Aortic smooth muscle cell (primary cell): ENCODE results near the gene VGLL2. TPM values are rescaled to one million over a fixed set of nuclear protein-coding genes. Genes with fewer than 3 reads are reported as not detected.

Experiments
- total RNA-seq: library from RNA; depleted of rRNA; stranded (reverse); fragments of >200 nt; gene quantifications from 2 replicates; pipeline ENCODE4 v1.2.3, GENCODE V29; 2014

Gene VGLL2, protein sequence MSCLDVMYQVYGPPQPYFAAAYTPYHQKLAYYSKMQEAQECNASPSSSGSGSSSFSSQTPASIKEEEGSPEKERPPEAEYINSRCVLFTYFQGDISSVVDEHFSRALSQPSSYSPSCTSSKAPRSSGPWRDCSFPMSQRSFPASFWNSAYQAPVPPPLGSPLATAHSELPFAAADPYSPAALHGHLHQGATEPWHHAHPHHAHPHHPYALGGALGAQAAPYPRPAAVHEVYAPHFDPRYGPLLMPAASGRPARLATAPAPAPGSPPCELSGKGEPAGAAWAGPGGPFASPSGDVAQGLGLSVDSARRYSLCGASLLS
- total RNA-seq: not detected in 2 replicates

DNA sequence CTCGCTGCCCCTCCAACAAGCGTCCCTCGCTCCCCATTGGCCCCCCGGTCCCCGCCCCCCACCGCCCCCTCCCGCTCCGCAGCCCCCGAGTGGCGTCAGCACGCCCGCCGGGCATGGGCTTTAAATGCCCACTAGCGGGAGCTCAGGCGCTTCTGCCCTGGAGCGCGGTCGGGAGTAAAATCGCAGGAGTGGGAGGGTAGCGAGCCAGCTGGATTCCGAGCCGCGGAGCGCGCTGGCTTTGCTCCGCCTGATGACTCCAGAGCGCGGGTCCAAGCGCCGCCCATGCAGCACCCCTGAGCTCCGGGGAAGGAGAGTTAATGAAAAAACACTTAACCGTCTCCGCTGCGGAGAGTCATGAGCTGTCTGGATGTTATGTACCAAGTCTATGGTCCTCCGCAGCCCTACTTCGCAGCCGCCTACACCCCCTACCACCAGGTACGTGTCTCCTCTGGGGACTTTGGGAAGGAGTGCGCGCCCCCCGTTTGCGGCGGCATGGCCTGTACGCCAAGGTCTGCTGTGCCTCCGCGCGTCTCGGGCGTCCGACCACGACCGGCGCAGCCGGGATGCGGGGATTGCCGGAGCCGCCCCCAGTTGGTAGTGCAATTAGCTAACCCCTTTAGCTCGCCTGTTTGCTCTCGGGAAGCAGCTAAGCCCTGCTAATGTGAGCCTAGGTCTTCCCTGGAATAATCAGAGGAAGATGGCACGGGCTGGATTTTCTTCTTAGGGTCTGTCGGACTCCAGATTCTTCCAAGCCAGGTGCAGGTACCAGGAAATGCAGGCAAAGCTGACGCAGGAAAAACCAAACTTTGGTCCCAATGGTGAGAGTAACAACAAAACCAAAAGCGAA, at the start of gene VGLL2:
Gene VGLL2 (plus strand): TSS at position 149 of the 847 bp plus-strand sequence. CDS start 206 bp downstream, at position 355.

Other genes starting within 250 kb of the VGLL2 start
- not detected in 2 replicates for gene ROS1, start 160.4 kb downstream of the VGLL2 start, total RNA-seq
- gene DCBLD1, start 217.1 kb downstream of the VGLL2 start, total RNA-seq: 51.9 and 54.3 TPM in 2 replicates